GM12801 (cell line): ENCODE data around the gene CCDC88A.

Experiments used
- TF ChIP-seq, protein P1 (sequence below): IDR thresholded peaks from one replicate; pipeline ENCODE4 v1.5.1; 2011; ENCODE audit warnings: control low read depth; ENCODE audit not compliant: insufficient read length; ENCODE audit errors: extremely low read depth

The CCDC88A gene

DNA sequence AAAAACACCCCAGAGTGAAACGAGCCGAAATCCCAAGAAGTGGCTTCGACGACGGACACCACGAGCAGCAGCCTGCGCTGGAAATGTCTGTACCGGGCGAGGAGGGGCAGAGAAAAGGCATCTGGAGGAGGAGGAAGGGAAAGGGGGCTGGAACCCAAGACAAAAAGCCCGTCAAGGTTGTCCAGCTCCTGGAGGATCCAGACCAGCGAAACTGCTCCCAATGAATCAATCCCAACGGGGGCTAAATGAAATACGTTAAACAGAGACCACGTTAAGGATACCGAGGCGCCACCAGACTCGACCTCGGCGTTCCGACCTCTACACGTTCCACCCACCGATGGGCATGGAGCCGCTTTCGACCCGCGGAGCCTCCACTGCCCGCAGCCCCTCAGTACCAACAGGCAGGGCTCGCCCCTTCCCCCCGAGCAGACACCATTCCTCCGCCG is 400 bp downstream of the CCDC88A start:
- TF ChIP-seq, protein P1, sequence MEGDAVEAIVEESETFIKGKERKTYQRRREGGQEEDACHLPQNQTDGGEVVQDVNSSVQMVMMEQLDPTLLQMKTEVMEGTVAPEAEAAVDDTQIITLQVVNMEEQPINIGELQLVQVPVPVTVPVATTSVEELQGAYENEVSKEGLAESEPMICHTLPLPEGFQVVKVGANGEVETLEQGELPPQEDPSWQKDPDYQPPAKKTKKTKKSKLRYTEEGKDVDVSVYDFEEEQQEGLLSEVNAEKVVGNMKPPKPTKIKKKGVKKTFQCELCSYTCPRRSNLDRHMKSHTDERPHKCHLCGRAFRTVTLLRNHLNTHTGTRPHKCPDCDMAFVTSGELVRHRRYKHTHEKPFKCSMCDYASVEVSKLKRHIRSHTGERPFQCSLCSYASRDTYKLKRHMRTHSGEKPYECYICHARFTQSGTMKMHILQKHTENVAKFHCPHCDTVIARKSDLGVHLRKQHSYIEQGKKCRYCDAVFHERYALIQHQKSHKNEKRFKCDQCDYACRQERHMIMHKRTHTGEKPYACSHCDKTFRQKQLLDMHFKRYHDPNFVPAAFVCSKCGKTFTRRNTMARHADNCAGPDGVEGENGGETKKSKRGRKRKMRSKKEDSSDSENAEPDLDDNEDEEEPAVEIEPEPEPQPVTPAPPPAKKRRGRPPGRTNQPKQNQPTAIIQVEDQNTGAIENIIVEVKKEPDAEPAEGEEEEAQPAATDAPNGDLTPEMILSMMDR: no peak

- TF ChIP-seq, protein P1: no peak
These were observed 984 bp downstream of the CCDC88A start for GRCh38 chr2:55418512-55419232.

- TF ChIP-seq, protein P1: no peak
These were observed 1.6 kb downstream of the CCDC88A start for GRCh38 chr2:55418072-55418471.

GRCh38 chr2:55416786-55417568 is 2.7 kb downstream of the CCDC88A start:
- TF ChIP-seq, protein P1: no peak

DNA sequence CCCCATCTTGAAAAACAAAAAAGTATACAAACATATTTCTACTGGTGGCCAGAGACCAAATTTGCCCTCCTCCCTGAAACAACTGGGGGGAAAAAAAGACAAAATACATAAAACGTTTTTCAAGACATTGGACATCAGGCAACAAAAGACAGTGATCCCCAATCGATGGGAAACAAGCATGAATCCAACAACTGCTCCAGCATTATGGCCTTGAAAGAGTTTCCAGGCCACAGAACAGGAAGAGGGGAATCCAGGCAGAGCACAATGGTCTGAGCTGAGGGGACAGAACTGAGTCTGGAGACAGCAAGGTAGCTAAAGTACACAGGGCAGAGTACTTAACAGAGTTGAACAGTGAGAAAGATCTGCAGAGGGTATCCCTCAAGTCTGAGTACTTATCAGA is 4.4 kb downstream of the CCDC88A start:
- TF ChIP-seq, protein P1: no peak

DNA sequence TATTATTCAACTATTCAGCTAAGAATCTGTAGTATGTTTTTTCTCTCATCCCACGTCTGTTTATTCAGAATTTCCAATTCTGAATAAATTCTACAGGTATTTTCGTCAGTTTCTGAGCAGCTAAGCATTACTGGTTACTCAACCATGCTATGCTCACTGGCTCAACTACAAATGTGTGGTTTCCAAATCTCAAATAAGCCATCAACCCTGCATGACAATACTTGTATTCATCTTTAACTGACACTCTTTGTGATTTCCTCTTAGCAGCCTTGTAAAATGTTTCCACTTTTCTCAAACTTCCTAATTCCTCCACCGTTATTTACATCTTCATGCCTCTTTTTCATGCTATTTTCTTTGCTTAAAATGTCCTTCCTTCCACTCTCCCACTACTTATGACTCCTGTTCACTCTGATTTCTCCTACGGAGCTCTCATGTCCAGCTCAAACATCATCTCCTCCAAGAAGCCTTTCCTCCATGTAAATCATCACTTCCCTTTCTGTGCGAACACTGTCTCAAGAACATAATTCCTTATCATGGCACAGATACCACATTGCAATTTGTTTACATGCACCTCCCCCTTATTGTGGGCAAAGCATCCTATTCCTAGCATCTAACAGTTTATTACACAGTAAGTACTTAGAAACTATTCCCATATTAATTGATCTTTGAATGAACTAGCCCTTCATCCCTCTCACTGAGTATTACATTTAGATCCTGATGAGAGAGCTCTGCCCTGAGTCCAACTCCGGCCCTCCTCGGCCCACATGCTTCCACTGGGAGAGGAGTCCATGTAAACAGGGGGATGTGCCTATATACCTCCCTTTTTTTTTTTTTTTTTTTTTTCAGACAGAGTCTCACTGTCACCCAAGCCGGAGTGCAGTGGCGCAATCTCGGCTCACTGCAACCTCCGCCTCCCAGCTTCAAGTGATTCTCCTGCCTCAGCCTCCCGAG is 10.5 kb downstream of the CCDC88A start:
- TF ChIP-seq, protein P1: no peak
